SK-N-SH (cell line): Measurements from ENCODE around the gene TAF11. TPM values are rescaled to one million over a fixed set of nuclear protein-coding genes. Genes with fewer than 3 reads are reported as not detected.
"Not testable (repeated sequence)": the region's sequence is repeated elsewhere in the genome, so short reads cannot be mapped to it uniquely, and the experiment has no call there.

Source experiments
- CTCF ChIA-PET: fragments of 300-600, 350-600 bp; formaldehyde crosslinking; extraction: SDS; loops from one replicate; lab custom pipeline; 2021; lab: Yijun Ruan, JAX
- POLR2A ChIA-PET: fragments of 350-600 bp; sonication (Branson Sonifier 250); formaldehyde crosslinking; extraction: SDS; loops from one replicate; lab custom pipeline; 2020; ENCODE audit warnings: antibody characterized with exemption, inconsistent platforms; lab: Yijun Ruan, JAX
- DNase-seq: peaks from one replicate; pipeline ENCODE4 v3.0.0; 2012
- H2AFZ ChIP-seq: fragments of 200-600 bp; sonication (generic); 2 replicates; pipeline ENCODE4 v1.8.1; 2016; ENCODE audit warnings: antibody characterized with exemption, mild to moderate bottlenecking, low read depth
- H3F3A ChIP-seq: fragments of 200-600 bp; sonication (generic); replicated peaks from 2 replicates; pipeline ENCODE3; 2016; ENCODE audit warnings: antibody characterized with exemption, mild to moderate bottlenecking; ENCODE audit not compliant: insufficient read depth
- H3K27ac ChIP-seq, 2 experiments: fragments of 200-500 bp in 1 of 2; fragments of 200-600 bp in 1 of 2; sonication (Bioruptor generic) in 1 of 2; sonication (generic), shearing (Covaris generic) in 1 of 2; 2 replicates each; pipeline versions ENCODE4 v1.5.1 to v1.6.1; 2014 to 2016; ENCODE audit warnings: low read depth in 2 of 2, inconsistent platforms in 1 of 2, low read length in 1 of 2, mild to moderate bottlenecking in 1 of 2, mixed read lengths in 1 of 2
- H3K27me3 ChIP-seq: fragments of 200-600 bp; sonication (generic), shearing (Covaris generic); 2 replicates; pipeline ENCODE4 v1.6.1; 2016; ENCODE audit warnings: mixed run types; ENCODE audit not compliant: insufficient read depth
- H3K36me3 ChIP-seq, 2 experiments: fragments of 200-500 bp in 1 of 2; fragments of 200-600 bp in 1 of 2; sonication (Bioruptor generic) in 1 of 2; sonication (generic) in 1 of 2; replicated peaks in 1 of 2; 2 replicates each; pipeline versions ENCODE3 to v1.5.1; 2014 to 2016; ENCODE audit warnings: low read length in 1 of 2, mild to moderate bottlenecking in 1 of 2; ENCODE audit not compliant: insufficient read depth in 2 of 2, control insufficient read depth in 1 of 2
- H3K4me1 ChIP-seq, 2 experiments: fragments of 200-500 bp in 1 of 2; fragments of 200-600 bp in 1 of 2; sonication (Bioruptor generic) in 1 of 2; sonication (generic), shearing (Covaris generic) in 1 of 2; 2 replicates each; pipeline versions ENCODE4 v1.5.1 to v1.6.1; 2014 to 2016; ENCODE audit warnings: low read depth in 1 of 2, low read length in 1 of 2, mixed run types in 1 of 2; ENCODE audit not compliant: insufficient read depth in 2 of 2, control insufficient read depth in 1 of 2
- H3K4me2 ChIP-seq: fragments of 200-600 bp; sonication (generic), shearing (Covaris generic); 2 replicates; pipeline ENCODE4 v1.6.1; 2017; ENCODE audit warnings: mixed run types
- H3K4me3 ChIP-seq, 2 experiments: fragments of 200-500 bp in 1 of 2; fragments of 200-600 bp in 1 of 2; sonication (Bioruptor generic) in 1 of 2; sonication (generic), shearing (Covaris generic) in 1 of 2; 2 replicates each; pipeline versions ENCODE4 v1.5.1 to v1.8.1; 2014 to 2016; ENCODE audit warnings: low read depth in 2 of 2, inconsistent platforms in 1 of 2, low read length in 1 of 2, mild to moderate bottlenecking in 1 of 2, mixed read lengths in 1 of 2, moderate library complexity in 1 of 2
- H3K79me2 ChIP-seq: fragments of 200-600 bp; sonication (generic); 2 replicates; pipeline ENCODE4 v1.8.1; 2017; ENCODE audit warnings: mild to moderate bottlenecking; ENCODE audit not compliant: insufficient read depth
- H3K9ac ChIP-seq: fragments of 200-600 bp; sonication (generic); 2 replicates; pipeline ENCODE4 v1.6.1; 2017; ENCODE audit warnings: mixed run types
- H3K9me2 ChIP-seq: fragments of 200-600 bp; sonication (generic); 2 replicates; pipeline ENCODE4 v1.6.1; 2017; ENCODE audit warnings: mixed run types
- H3K9me3 ChIP-seq: fragments of 200-600 bp; sonication (generic); 2 replicates; pipeline ENCODE4 v1.6.1; 2017; ENCODE audit warnings: mixed run types, mild to moderate bottlenecking, moderate library complexity
- H4K20me1 ChIP-seq: fragments of 200-600 bp; sonication (generic); 2 replicates; pipeline ENCODE4 v1.6.1; 2017; ENCODE audit warnings: mild to moderate bottlenecking, mixed run types; ENCODE audit not compliant: insufficient read depth
- CHD2 ChIP-seq: fragments of 150-350 bp; IDR thresholded peaks from 2 replicates; pipeline ENCODE4 v1.6.1; 2018; ENCODE audit warnings: low read length; ENCODE audit not compliant: partially characterized antibody
- ELF1 ChIP-seq: IDR thresholded peaks from 2 replicates; pipeline ENCODE4 v1.4.0; 2012
- EP300 ChIP-seq, 2 experiments: IDR thresholded peaks; 2 replicates each; pipeline versions ENCODE4 v1.4.0 to v1.6.1; 2012; ENCODE audit warnings: borderline replicate concordance in 1 of 2, low read depth in 1 of 2, low read length in 1 of 2
- EZH2phosphoT487 ChIP-seq: fragments of 200-600 bp; sonication (generic); IDR thresholded peaks from 2 replicates; pipeline ENCODE4 v1.6.1; 2017; ENCODE audit warnings: low read depth, mixed run types, mild to moderate bottlenecking, antibody characterized with exemption, moderate library complexity, borderline replicate concordance
- FOXJ3 ChIP-seq: sonication (generic); formaldehyde crosslinking; IDR thresholded peaks from 2 replicates; pipeline ENCODE4 v1.5.1; 2020; ENCODE audit warnings: mild to moderate bottlenecking, missing genetic modification reagents
- FOXM1 ChIP-seq: IDR thresholded peaks from 2 replicates; pipeline ENCODE4 v1.4.0; 2012; ENCODE audit warnings: low read depth, mild to moderate bottlenecking
- GABPA ChIP-seq: IDR thresholded peaks from 2 replicates; pipeline ENCODE4 v1.4.0; 2012; ENCODE audit warnings: low read depth, mild to moderate bottlenecking
- GATA2 ChIP-seq: sonication (generic); formaldehyde crosslinking; IDR thresholded peaks from 2 replicates; pipeline ENCODE4 v1.5.0; 2020; ENCODE audit warnings: mild to moderate bottlenecking, missing genetic modification reagents
- MAX ChIP-seq: IDR thresholded peaks from 2 replicates; pipeline ENCODE4 v1.4.0; 2012; ENCODE audit warnings: low read depth
- MEF2A ChIP-seq: IDR thresholded peaks from 2 replicates; pipeline ENCODE4 v1.4.0; 2012; ENCODE audit warnings: low read depth, borderline replicate concordance
- MXI1 ChIP-seq: IDR thresholded peaks from 2 replicates; pipeline ENCODE4 v1.6.1; 2012; ENCODE audit warnings: mild to moderate bottlenecking, low read depth, low read length, improper control_type of control experiment
- NRF1 ChIP-seq: IDR thresholded peaks from 2 replicates; pipeline ENCODE4 v1.6.1; 2012; ENCODE audit warnings: low read depth, mild to moderate bottlenecking, low read length
- PBX3 ChIP-seq: IDR thresholded peaks from 2 replicates; pipeline ENCODE4; 2012
- RCOR1 ChIP-seq: fragments of 150-350 bp; IDR thresholded peaks from 2 replicates; pipeline ENCODE4 v1.6.1; 2017; ENCODE audit warnings: antibody characterized with exemption, low read length
- RXRA ChIP-seq: IDR thresholded peaks from 2 replicates; pipeline ENCODE4 v1.4.0; 2012; ENCODE audit warnings: low read depth, mild to moderate bottlenecking, borderline replicate concordance
- SIN3A ChIP-seq: IDR thresholded peaks from 2 replicates; pipeline ENCODE4 v1.6.1; 2012; ENCODE audit warnings: low read depth, mild to moderate bottlenecking, low read length, moderate library complexity, borderline replicate concordance
- TAF1 ChIP-seq: IDR thresholded peaks from 2 replicates; pipeline ENCODE4 v1.6.1; 2012; ENCODE audit warnings: low read depth, mild to moderate bottlenecking, low read length, moderate library complexity, borderline replicate concordance
- TEAD4 ChIP-seq: IDR thresholded peaks from 2 replicates; pipeline ENCODE4 v1.4.0; 2012; ENCODE audit warnings: mild to moderate bottlenecking, borderline replicate concordance; ENCODE audit not compliant: insufficient read depth
- YY1 ChIP-seq: IDR thresholded peaks from 2 replicates; pipeline ENCODE4 v1.4.0; 2012; ENCODE audit warnings: low read depth, mild to moderate bottlenecking
- WGBS: methylation state at CpG from one replicate; pipeline ENCODE4 v1.1.6; 2017; ENCODE audit warnings: low lambda C conversion rate; 5-methylcytosine and 5-hydroxymethylcytosine counted together
- polyA plus RNA-seq, 3 experiments: library from polyadenylated mRNA; depleted of rRNA; stranded (reverse); fragments of >200 nt; gene quantifications; 2 replicates each; pipeline ENCODE4 v1.2.3, GENCODE V29; 2012
- TF ChIP-seq, protein P1 (sequence below): fragments of 200-600 bp; sonication (generic); IDR thresholded peaks from 2 replicates; pipeline ENCODE4 v1.6.1; 2017; ENCODE audit warnings: antibody characterized with exemption, mild to moderate bottlenecking, moderate library complexity

TAF11 gene
- polyA plus RNA-seq, 1 of the 3 experiments (the other 2 are of a cell fraction), result 21.8 TPM

DNA sequence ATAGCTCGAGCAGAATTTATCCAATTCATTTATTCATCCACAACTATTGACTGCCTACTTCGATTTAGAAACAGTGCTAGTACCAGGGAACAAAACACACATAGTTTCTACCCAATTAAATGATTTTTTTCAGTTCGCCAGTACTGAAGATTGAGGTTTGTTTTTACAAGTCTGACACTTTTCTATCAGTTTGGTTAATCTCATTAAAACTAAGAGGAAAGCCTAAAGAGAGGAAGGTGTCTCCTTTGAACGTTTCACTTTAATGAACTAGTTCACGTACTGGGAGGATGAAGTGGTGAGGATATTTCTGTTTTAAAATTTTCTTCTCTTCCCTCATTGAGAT lies 643 bp upstream of the TAF11 start:
- no peak for DNase-seq
- ChIA-PET POLR2A (interaction anchor here (1.2 to 1.8 kb wide), 3 partner anchors 96 to 131 kb away, joined by 3 to 6 read pairs (median 4); partner anchors contain the start of genes BLTP3A and SNRPC), CTCF (interaction anchor here (0.9 to 1.1 kb wide), 3 partner anchors 16 to 96 kb away, joined by 3 to 4 read pairs (median 3); no protein-coding TSS in a partner anchor)
- H3K27ac ChIP-seq, result peak overlapping the region; percentile 85 to 86
- H3K4me3 ChIP-seq, result peak overlapping the region; percentile 92 to 95
- H3K79me2 ChIP-seq, result peaks cover 67% of the 10 kb centered on the region
- 2% methylated on average over 5 of the region's 5 CpGs for WGBS
- H3K4me2 ChIP-seq, result peak overlapping the region; percentile 82
- no peaks in the 10 kb centered on the region for H4K20me1 ChIP-seq
- H3K9ac ChIP-seq, result peak overlapping the region; percentile 92
- H3K4me1 ChIP-seq, result peaks cover 0 to 10% of the 10 kb centered on the region in 2 experiments; a peak in 2 of 4 replicates
- H3K9me2 ChIP-seq, result no peaks in the 10 kb centered on the region
- TF ChIP-seq RCOR1 (no peak), PBX3 (no peak), GATA2 (no peak), ELF1 (no peak), FOXM1 (no peak), EP300 (IDR thresholded peaks at IDR 0.05; ENCODE audit: borderline replicate concordance in 1 of 2, low read depth in 1 of 2, low read length in 1 of 2) (no peak), FOXJ3 (no peak), GABPA (no peak), MEF2A (no peak), SIN3A (no peak), MAX (no peak), TEAD4 (no peak), NRF1 (no peak; the same call in 1 of the 2 replicates), YY1 (no peak), CHD2 (no peak), MXI1 (no peak), EZH2phosphoT487 (no peak), TAF1 (no peak), RXRA (no peak)
- TF ChIP-seq, protein P1, sequence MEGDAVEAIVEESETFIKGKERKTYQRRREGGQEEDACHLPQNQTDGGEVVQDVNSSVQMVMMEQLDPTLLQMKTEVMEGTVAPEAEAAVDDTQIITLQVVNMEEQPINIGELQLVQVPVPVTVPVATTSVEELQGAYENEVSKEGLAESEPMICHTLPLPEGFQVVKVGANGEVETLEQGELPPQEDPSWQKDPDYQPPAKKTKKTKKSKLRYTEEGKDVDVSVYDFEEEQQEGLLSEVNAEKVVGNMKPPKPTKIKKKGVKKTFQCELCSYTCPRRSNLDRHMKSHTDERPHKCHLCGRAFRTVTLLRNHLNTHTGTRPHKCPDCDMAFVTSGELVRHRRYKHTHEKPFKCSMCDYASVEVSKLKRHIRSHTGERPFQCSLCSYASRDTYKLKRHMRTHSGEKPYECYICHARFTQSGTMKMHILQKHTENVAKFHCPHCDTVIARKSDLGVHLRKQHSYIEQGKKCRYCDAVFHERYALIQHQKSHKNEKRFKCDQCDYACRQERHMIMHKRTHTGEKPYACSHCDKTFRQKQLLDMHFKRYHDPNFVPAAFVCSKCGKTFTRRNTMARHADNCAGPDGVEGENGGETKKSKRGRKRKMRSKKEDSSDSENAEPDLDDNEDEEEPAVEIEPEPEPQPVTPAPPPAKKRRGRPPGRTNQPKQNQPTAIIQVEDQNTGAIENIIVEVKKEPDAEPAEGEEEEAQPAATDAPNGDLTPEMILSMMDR, result no peak
- TF ChIP-seq, all 33 proteins: peak for 0
- Histone ChIP-seq H3F3A (peaks cover 13% of the 10 kb centered on the region), H2AFZ (peak overlapping the region; percentile 97), H3K9me3 (no peaks in the 10 kb centered on the region), H3K36me3 (peaks cover 3 to 18% of the 10 kb centered on the region in 2 experiments), H3K27me3 (no peaks in the 10 kb centered on the region)

GRCh38 chr6:34885837-34886236 lies 2.0 kb downstream of the TAF11 start:
- H3K27ac ChIP-seq, H3K4me1 ChIP-seq, DNase-seq, H3K9me2 ChIP-seq, H3K4me3 ChIP-seq, POLR2A ChIA-PET, H3K27me3 ChIP-seq, H2AFZ ChIP-seq, H3K9me3 ChIP-seq, H3K9ac ChIP-seq, H4K20me1 ChIP-seq: not testable (repeated sequence)
- peaks cover 8 to 42% of the 10 kb centered on the region in 2 experiments for H3K36me3 ChIP-seq
- peaks cover 14% of the 10 kb centered on the region for H3F3A ChIP-seq
- CTCF ChIA-PET, result interaction anchor here (0.9 to 1.3 kb wide), 3 partner anchors 113 to 261 kb away, joined by 3 to 4 read pairs (median 3); no protein-coding TSS in a partner anchor
- H3K79me2 ChIP-seq, result peaks cover 82% of the 10 kb centered on the region
- H3K4me2 ChIP-seq, result peak overlapping the region; percentile 82
- 96% methylated on average over 15 of the region's 15 CpGs for WGBS
